SK-N-SH (cell line): Measurements from ENCODE around the gene RAPGEF3. TPM values are rescaled to one million over a fixed set of nuclear protein-coding genes. Genes with fewer than 3 reads are reported as not detected.

ENCODE experiments used
- CTCF ChIA-PET: fragments of 300-600, 350-600 bp; formaldehyde crosslinking; extraction: SDS; loops from one replicate; lab custom pipeline; 2021; lab: Yijun Ruan, JAX
- POLR2A ChIA-PET: fragments of 350-600 bp; sonication (Branson Sonifier 250); formaldehyde crosslinking; extraction: SDS; loops from one replicate; lab custom pipeline; 2020; ENCODE audit warnings: antibody characterized with exemption, inconsistent platforms; lab: Yijun Ruan, JAX
- DNase-seq: peaks from one replicate; pipeline ENCODE4 v3.0.0; 2012
- H2AFZ ChIP-seq: fragments of 200-600 bp; sonication (generic); 2 replicates; pipeline ENCODE4 v1.8.1; 2016; ENCODE audit warnings: antibody characterized with exemption, mild to moderate bottlenecking, low read depth
- H3F3A ChIP-seq: fragments of 200-600 bp; sonication (generic); replicated peaks from 2 replicates; pipeline ENCODE3; 2016; ENCODE audit warnings: antibody characterized with exemption, mild to moderate bottlenecking; ENCODE audit not compliant: insufficient read depth
- H3K27ac ChIP-seq, 2 experiments: fragments of 200-500 bp in 1 of 2; fragments of 200-600 bp in 1 of 2; sonication (Bioruptor generic) in 1 of 2; sonication (generic), shearing (Covaris generic) in 1 of 2; 2 replicates each; pipeline versions ENCODE4 v1.5.1 to v1.6.1; 2014 to 2016; ENCODE audit warnings: low read depth in 2 of 2, inconsistent platforms in 1 of 2, low read length in 1 of 2, mild to moderate bottlenecking in 1 of 2, mixed read lengths in 1 of 2
- H3K27me3 ChIP-seq: fragments of 200-600 bp; sonication (generic), shearing (Covaris generic); 2 replicates; pipeline ENCODE4 v1.6.1; 2016; ENCODE audit warnings: mixed run types; ENCODE audit not compliant: insufficient read depth
- H3K36me3 ChIP-seq, 2 experiments: fragments of 200-500 bp in 1 of 2; fragments of 200-600 bp in 1 of 2; sonication (Bioruptor generic) in 1 of 2; sonication (generic) in 1 of 2; replicated peaks in 1 of 2; 2 replicates each; pipeline versions ENCODE3 to v1.5.1; 2014 to 2016; ENCODE audit warnings: low read length in 1 of 2, mild to moderate bottlenecking in 1 of 2; ENCODE audit not compliant: insufficient read depth in 2 of 2, control insufficient read depth in 1 of 2
- H3K4me1 ChIP-seq, 2 experiments: fragments of 200-500 bp in 1 of 2; fragments of 200-600 bp in 1 of 2; sonication (Bioruptor generic) in 1 of 2; sonication (generic), shearing (Covaris generic) in 1 of 2; 2 replicates each; pipeline versions ENCODE4 v1.5.1 to v1.6.1; 2014 to 2016; ENCODE audit warnings: low read depth in 1 of 2, low read length in 1 of 2, mixed run types in 1 of 2; ENCODE audit not compliant: insufficient read depth in 2 of 2, control insufficient read depth in 1 of 2
- H3K4me2 ChIP-seq: fragments of 200-600 bp; sonication (generic), shearing (Covaris generic); 2 replicates; pipeline ENCODE4 v1.6.1; 2017; ENCODE audit warnings: mixed run types
- H3K4me3 ChIP-seq, 2 experiments: fragments of 200-500 bp in 1 of 2; fragments of 200-600 bp in 1 of 2; sonication (Bioruptor generic) in 1 of 2; sonication (generic), shearing (Covaris generic) in 1 of 2; 2 replicates each; pipeline versions ENCODE4 v1.5.1 to v1.8.1; 2014 to 2016; ENCODE audit warnings: low read depth in 2 of 2, inconsistent platforms in 1 of 2, low read length in 1 of 2, mild to moderate bottlenecking in 1 of 2, mixed read lengths in 1 of 2, moderate library complexity in 1 of 2
- H3K79me2 ChIP-seq: fragments of 200-600 bp; sonication (generic); 2 replicates; pipeline ENCODE4 v1.8.1; 2017; ENCODE audit warnings: mild to moderate bottlenecking; ENCODE audit not compliant: insufficient read depth
- H3K9ac ChIP-seq: fragments of 200-600 bp; sonication (generic); 2 replicates; pipeline ENCODE4 v1.6.1; 2017; ENCODE audit warnings: mixed run types
- H3K9me2 ChIP-seq: fragments of 200-600 bp; sonication (generic); 2 replicates; pipeline ENCODE4 v1.6.1; 2017; ENCODE audit warnings: mixed run types
- H3K9me3 ChIP-seq: fragments of 200-600 bp; sonication (generic); 2 replicates; pipeline ENCODE4 v1.6.1; 2017; ENCODE audit warnings: mixed run types, mild to moderate bottlenecking, moderate library complexity
- H4K20me1 ChIP-seq: fragments of 200-600 bp; sonication (generic); 2 replicates; pipeline ENCODE4 v1.6.1; 2017; ENCODE audit warnings: mild to moderate bottlenecking, mixed run types; ENCODE audit not compliant: insufficient read depth
- CTCF ChIP-seq: fragments of 200-600 bp; sonication (generic); IDR thresholded peaks from 2 replicates; pipeline ENCODE4 v1.6.1; 2017; ENCODE audit warnings: antibody characterized with exemption, mild to moderate bottlenecking, moderate library complexity
- ELF1 ChIP-seq: IDR thresholded peaks from 2 replicates; pipeline ENCODE4 v1.4.0; 2012
- FOXJ3 ChIP-seq: sonication (generic); formaldehyde crosslinking; IDR thresholded peaks from 2 replicates; pipeline ENCODE4 v1.5.1; 2020; ENCODE audit warnings: mild to moderate bottlenecking, missing genetic modification reagents
- FOXM1 ChIP-seq: IDR thresholded peaks from 2 replicates; pipeline ENCODE4 v1.4.0; 2012; ENCODE audit warnings: low read depth, mild to moderate bottlenecking
- GABPA ChIP-seq: IDR thresholded peaks from 2 replicates; pipeline ENCODE4 v1.4.0; 2012; ENCODE audit warnings: low read depth, mild to moderate bottlenecking
- MXI1 ChIP-seq: IDR thresholded peaks from 2 replicates; pipeline ENCODE4 v1.6.1; 2012; ENCODE audit warnings: mild to moderate bottlenecking, low read depth, low read length, improper control_type of control experiment
- POLR2AphosphoS5 ChIP-seq: IDR thresholded peaks from 2 replicates; pipeline ENCODE4 v1.6.1; 2012; ENCODE audit warnings: low read depth, low read length
- RCOR1 ChIP-seq: fragments of 150-350 bp; IDR thresholded peaks from 2 replicates; pipeline ENCODE4 v1.6.1; 2017; ENCODE audit warnings: antibody characterized with exemption, low read length
- SMC3 ChIP-seq: IDR thresholded peaks from 2 replicates; pipeline ENCODE4 v1.6.1; 2012; ENCODE audit warnings: low read depth, low read length, improper control_type of control experiment
- ZBTB33 ChIP-seq: IDR thresholded peaks from 2 replicates; pipeline ENCODE4 v1.4.0; 2012; ENCODE audit warnings: low read depth, borderline replicate concordance
- WGBS: methylation state at CpG from one replicate; pipeline ENCODE4 v1.1.6; 2017; ENCODE audit warnings: low lambda C conversion rate; 5-methylcytosine and 5-hydroxymethylcytosine counted together
- polyA plus RNA-seq, 3 experiments: library from polyadenylated mRNA; depleted of rRNA; stranded (reverse); fragments of >200 nt; gene quantifications; 2 replicates each; pipeline ENCODE4 v1.2.3, GENCODE V29; 2012

The RAPGEF3 gene
- polyA plus RNA-seq, 1 of the 3 experiments (the other 2 are of a cell fraction), result 0.90 TPM

GRCh38 chr12:47773062-47773857 lies 14.6 kb upstream of the RAPGEF3 start, which contains the start of gene SLC48A1:
Gene SLC48A1 (plus strand): TSS chr12:47773238. CDS start chr12:47773305, 67 bp downstream.
- H3K4me3 ChIP-seq, result peak within 1 kb of the TSS; percentile 74 to 76
- H3K79me2 ChIP-seq, result no peaks in the 10 kb centered on the region
- peaks cover 22 to 48% of the 10 kb centered on the region in 2 experiments; a peak in 3 of 4 replicates for H3K4me1 ChIP-seq
- 0% methylated on average over 4 of the region's 106 CpGs for WGBS
- peak within 1 kb of the TSS; percentile 62 for H3K9ac ChIP-seq
- no peaks in the 10 kb centered on the region for H3K27me3 ChIP-seq
- TF ChIP-seq CTCF (peak; percentile 32; the same call in 1 of the 2 replicates), SMC3 (peak; percentile 17; the same call in 1 of the 2 replicates), POLR2AphosphoS5 (peak; percentile 30; the same call in 1 of the 2 replicates), MXI1 (peak; percentile 45; the same call in 1 of the 2 replicates), FOXM1 (no peak), RCOR1 (peak; percentile 49; the same call in 1 of the 2 replicates), GABPA (no peak), ELF1 (0 out of 2 replicates have a peak, but pooled peaks have one; percentile 16), ZBTB33 (no peak)
- H3F3A ChIP-seq, result no peaks in the 10 kb centered on the region
- ChIA-PET POLR2A (interaction anchor here (0.6 to 1.4 kb wide), 4 partner anchors 36 to 139 kb away, joined by 3 to 4 read pairs (median 3); no protein-coding TSS in a partner anchor), CTCF (interaction anchor here (0.7 to 22.9 kb wide), 11 partner anchors 9 to 220 kb away, joined by 3 to 1294 read pairs (median 4); partner anchors contain the start of genes ENDOU, RAPGEF3 and RPAP3)
- no peaks in the 10 kb centered on the region for H4K20me1 ChIP-seq
- no peaks in the 10 kb centered on the region for H3K36me3 ChIP-seq
- peak within 1 kb of the TSS; percentile 98 for H3K4me2 ChIP-seq
- DNase-seq, result peak; percentile 97
- H2AFZ ChIP-seq, result peak within 1 kb of the TSS; percentile 89; the same call in 1 of the 2 replicates
- H3K9me2 ChIP-seq, result no peaks in the 10 kb centered on the region
- H3K27ac ChIP-seq, result peak within 1 kb of the TSS in 1 of 2 experiments; percentile 50; a peak in 1 of 4 replicates
- no peaks in the 10 kb centered on the region for H3K9me3 ChIP-seq

GRCh38 chr12:47772738-47773061 lies 14.0 kb upstream of the RAPGEF3 start:
- Histone ChIP-seq H3F3A (no peaks in the 10 kb centered on the region), H4K20me1 (no peaks in the 10 kb centered on the region), H3K4me3 (peak overlapping the region; percentile 74 to 76), H3K4me2 (peak overlapping the region; percentile 98; the same call in 1 of the 2 replicates), H3K27ac (no peak overlapping the region), H3K9ac (peak overlapping the region; percentile 35; the same call in 1 of the 2 replicates), H3K9me3 (no peaks in the 10 kb centered on the region), H3K4me1 (peaks cover 25 to 44% of the 10 kb centered on the region in 2 experiments; a peak in 3 of 4 replicates), H3K9me2 (no peaks in the 10 kb centered on the region), H3K27me3 (no peaks in the 10 kb centered on the region), H3K79me2 (no peaks in the 10 kb centered on the region), H3K36me3 (no peaks in the 10 kb centered on the region), H2AFZ (peak overlapping the region; percentile 89; the same call in 1 of the 2 replicates)
- ChIA-PET POLR2A (interaction anchor here (0.6 to 1.4 kb wide), 2 partner anchors 59 to 63 kb away, joined by 3 read pairs; no protein-coding TSS in a partner anchor), CTCF (interaction anchor here (0.7 to 22.9 kb wide), 11 partner anchors 9 to 221 kb away, joined by 3 to 1294 read pairs (median 4); partner anchors contain the start of genes ENDOU, RAPGEF3 and RPAP3)
- DNase-seq, result no peak
- WGBS, result 33% methylated on average over 17 of the region's 17 CpGs
- TF ChIP-seq CTCF (peak; percentile 42; the same call in 1 of the 2 replicates), FOXJ3 (no peak)
- TF ChIP-seq, all 33 proteins: peak for 1
